Measurements from ENCODE around the gene RHBG. TPM values are rescaled to one million over a fixed set of nuclear protein-coding genes. Genes with fewer than 3 reads are reported as not detected.

Gene RHBG
- total RNA-seq, 4 donors from 2014 or later: not detected

- WGBS: 53% methylated on average over 6 of the region's 7 CpGs
- TF ChIP-seq CTCF (IDR thresholded peaks at IDR 0.05): no peak
- TF ChIP-seq EP300 (IDR thresholded peaks at IDR 0.05): no peak
- TF ChIP-seq POLR2AphosphoS5 (IDR thresholded peaks at IDR 0.05): no peak
- TF ChIP-seq POLR2A (IDR thresholded peaks at IDR 0.05; ENCODE audit: low read depth): no peak
- DNase-seq (ENCODE audit: extremely low spot score): no peak
These were observed 13.6 kb downstream of the RHBG start for GRCh38 chr1:156382561-156382960.

GRCh38 chr1:156383023-156383422 is 14.0 kb downstream of the RHBG start:
- 54% methylated on average over 8 of the region's 9 CpGs for WGBS
- no peaks in the 10 kb centered on the region for H3K9me3 ChIP-seq
- no peak for DNase-seq (ENCODE audit: extremely low spot score)
- TF ChIP-seq CTCF (IDR thresholded peaks at IDR 0.05) (peak; percentile 66 to 89 (median 73)), POLR2AphosphoS5 (IDR thresholded peaks at IDR 0.05) (no peak)
- H3K36me3 ChIP-seq: no peaks in the 10 kb centered on the region
- H3K4me3 ChIP-seq: no peak overlapping the region
- intact Hi-C loops (cut with DNase I): no loop called here
- H3K27ac ChIP-seq (replicated peaks in 1 of 4): no peak overlapping the region
- peaks cover 0 to 8% (median 4%) of the 10 kb centered on the region in 4 donors for H3K4me1 ChIP-seq
- H3K27me3 ChIP-seq: peaks cover 0 to 30% (median 4%) of the 10 kb centered on the region in 4 donors

More at GRCh38 chr1:156382561-156382960, 13.6 kb downstream of the RHBG start:
- peaks cover 0 to 5% (median 2%) of the 10 kb centered on the region in 4 donors for H3K4me1 ChIP-seq
- H3K27me3 ChIP-seq: peaks cover 0 to 26% (median 2%) of the 10 kb centered on the region in 4 donors
- no peak overlapping the region for H3K27ac ChIP-seq (replicated peaks in 1 of 4)
- H3K9me3 ChIP-seq: no peaks in the 10 kb centered on the region
- H3K36me3 ChIP-seq: no peaks in the 10 kb centered on the region
- no peak overlapping the region for H3K4me3 ChIP-seq
- intact Hi-C loops (cut with DNase I): no loop called here

- TF ChIP-seq POLR2A (IDR thresholded peaks at IDR 0.05; ENCODE audit: low read depth): no peak
- TF ChIP-seq EP300 (IDR thresholded peaks at IDR 0.05): no peak
- TF ChIP-seq CTCF (IDR thresholded peaks at IDR 0.05): no peak
- no peak for TF ChIP-seq POLR2AphosphoS5 (IDR thresholded peaks at IDR 0.05)
- WGBS: 81% methylated on average over 3 of the region's 3 CpGs
- H3K27me3 ChIP-seq: peaks cover 0 to 40% (median 10%) of the 10 kb centered on the region in 4 donors
- no peak overlapping the region for H3K4me3 ChIP-seq
- no peaks in the 10 kb centered on the region for H3K36me3 ChIP-seq
- peaks cover 0 to 16% (median 11%) of the 10 kb centered on the region in 4 donors for H3K4me1 ChIP-seq
- H3K9me3 ChIP-seq: no peaks in the 10 kb centered on the region
- no peak overlapping the region for H3K27ac ChIP-seq (replicated peaks in 1 of 4)
- DNase-seq (ENCODE audit: extremely low spot score): no peak
- intact Hi-C loops (cut with DNase I): no loop called here
These were observed 15.0 kb downstream of the RHBG start for GRCh38 chr1:156384007-156384406.

GRCh38 chr1:156384658-156385057 is 15.6 kb downstream of the RHBG start:
- DNase-seq (ENCODE audit: extremely low spot score): no peak
- H3K27ac ChIP-seq (replicated peaks in 1 of 4): no peak overlapping the region
- peaks cover 0 to 16% (median 11%) of the 10 kb centered on the region in 4 donors for H3K4me1 ChIP-seq
- intact Hi-C loops (cut with DNase I): loop anchor here (1.0 to 5.0 kb wide), 2 partner anchors 62 to 233 kb away; partner anchors contain the start of gene HAPLN2
- WGBS: 95% methylated on average over 5 of the region's 5 CpGs
- peaks cover 0 to 47% (median 15%) of the 10 kb centered on the region in 4 donors for H3K27me3 ChIP-seq
- TF ChIP-seq EP300 (IDR thresholded peaks at IDR 0.05): no peak
- TF ChIP-seq POLR2A (IDR thresholded peaks at IDR 0.05; ENCODE audit: low read depth): no peak
- H3K4me3 ChIP-seq: no peak overlapping the region
- no peaks in the 10 kb centered on the region for H3K36me3 ChIP-seq
- H3K9me3 ChIP-seq: no peaks in the 10 kb centered on the region

GRCh38 chr1:156385534-156386031 is 16.6 kb downstream of the RHBG start:
- DNase-seq (ENCODE audit: extremely low spot score): no peak
- TF ChIP-seq POLR2A (IDR thresholded peaks at IDR 0.05; ENCODE audit: low read depth) (no peak), EP300 (IDR thresholded peaks at IDR 0.05) (no peak), CTCF (IDR thresholded peaks at IDR 0.05) (peak; percentile 86 to 95 (median 89))
- intact Hi-C loops (cut with DNase I): loop anchor here (1.0 to 5.0 kb wide), 2 partner anchors 61 to 232 kb away; partner anchors contain the start of gene HAPLN2
- Histone ChIP-seq H3K4me3 (no peak overlapping the region), H3K9me3 (no peaks in the 10 kb centered on the region), H3K4me1 (peaks cover 0 to 16% (median 11%) of the 10 kb centered on the region in 4 donors), H3K27me3 (peaks cover 0 to 56% (median 20%) of the 10 kb centered on the region in 4 donors), H3K27ac (replicated peaks in 1 of 4) (no peak overlapping the region), H3K36me3 (no peaks in the 10 kb centered on the region)
- 21% methylated on average over 9 of the region's 9 CpGs for WGBS
